GM08714 (cell line): ENCODE results near the gene NEUROD2.
"Not testable (repeated sequence)": the region's sequence is repeated elsewhere in the genome, so short reads cannot be mapped to it uniquely, and the experiment has no call there.

Source experiments
- H3K4me3 ChIP-seq: fragments of 200-500 bp; sonication (Bioruptor generic); 2 replicates; pipeline ENCODE4 v1.5.1; 2014; ENCODE audit warnings: mild to moderate bottlenecking, low read length, inconsistent platforms
- ZNF274 ChIP-seq: IDR thresholded peaks from 2 replicates; pipeline ENCODE4 v1.6.1; 2012; ENCODE audit warnings: mild to moderate bottlenecking, low read depth, low read length

NEUROD2 gene

GRCh38 chr17:39597372-39598046, 10.2 kb downstream of the NEUROD2 start:
- TF ChIP-seq ZNF274: no peak

GRCh38 chr17:39596543-39597267, 11.0 kb downstream of the NEUROD2 start:
- TF ChIP-seq ZNF274: no peak
- no peak overlapping the region for H3K4me3 ChIP-seq

More at GRCh38 chr17:39597372-39598046, 10.2 kb downstream of the NEUROD2 start:
- no peak overlapping the region for H3K4me3 ChIP-seq

- TF ChIP-seq ZNF274: no peak
- no peak overlapping the region for H3K4me3 ChIP-seq
Measured at GRCh38 chr17:39595928-39596510, 11.7 kb downstream of the NEUROD2 start.

- no peak overlapping the region for H3K4me3 ChIP-seq
- TF ChIP-seq ZNF274: no peak
Measured at GRCh38 chr17:39595294-39595693, 12.4 kb downstream of the NEUROD2 start.

GRCh38 chr17:39593371-39593770, 14.3 kb downstream of the NEUROD2 start:
- no peak for TF ChIP-seq ZNF274
- no peak overlapping the region for H3K4me3 ChIP-seq

GRCh38 chr17:39591958-39592954, 15.5 kb downstream of the NEUROD2 start:
- no peak overlapping the region for H3K4me3 ChIP-seq
- TF ChIP-seq ZNF274: no peak

GRCh38 chr17:39590180-39590579, 17.5 kb downstream of the NEUROD2 start:
- H3K4me3 ChIP-seq: not testable (repeated sequence)

GRCh38 chr17:39582658-39583057, 25.1 kb downstream of the NEUROD2 start:
- no peak for TF ChIP-seq ZNF274
- no peak overlapping the region for H3K4me3 ChIP-seq

- TF ChIP-seq ZNF274: no peak
- no peak overlapping the region for H3K4me3 ChIP-seq
Measured at GRCh38 chr17:39581759-39582085, 26.0 kb downstream of the NEUROD2 start.

- H3K4me3 ChIP-seq: no peak overlapping the region
- no peak for TF ChIP-seq ZNF274
Measured at GRCh38 chr17:39581071-39581758, 26.5 kb downstream of the NEUROD2 start.

GRCh38 chr17:39580082-39580468, 27.6 kb downstream of the NEUROD2 start:
- TF ChIP-seq ZNF274: no peak
- no peak overlapping the region for H3K4me3 ChIP-seq

GRCh38 chr17:39579318-39580081, 28.2 kb downstream of the NEUROD2 start:
- TF ChIP-seq ZNF274: no peak
- no peak overlapping the region for H3K4me3 ChIP-seq

GRCh38 chr17:39578272-39578671, 29.4 kb downstream of the NEUROD2 start:
- TF ChIP-seq ZNF274: no peak
- H3K4me3 ChIP-seq: no peak overlapping the region
